Urothelium cell line (cell line): Measurements from ENCODE around the gene AZI2.

Experiments used
- DNase-seq: peaks from one replicate; pipeline ENCODE4 v3.0.0; 2011; ENCODE audit warnings: low spot score, mixed read lengths
- FAIRE-seq: peaks from 2 replicates; lab custom pipeline; 2011; peaks lifted over from hg19 to GRCh38; lab: Jason Lieb, UNC

Gene AZI2

GRCh38 chr3:28348629-28349468 lies at the start of gene AZI2, which contains the start of gene ZCWPW2:
Gene AZI2, minus strand, starts transcription at chr3:28348824. Its CDS starts 8,207 bp downstream, at chr3:28340617.
Gene ZCWPW2, plus strand, starts transcription at chr3:28348721. Its CDS starts 64,348 bp downstream, at chr3:28413069.
- peak; percentile 97 for FAIRE-seq

GRCh38 chr3:28388978-28389377 lies 40.4 kb upstream of the AZI2 start:
- no peak for FAIRE-seq
- DNase-seq: no peak

More at GRCh38 chr3:28348629-28349468, at the start of gene AZI2, which contains the start of gene ZCWPW2:
- peak; percentile 90 for DNase-seq

- DNase-seq (no peak), FAIRE-seq (no peak)
Observed at GRCh38 chr3:28386049-28386448, 37.4 kb upstream of the AZI2 start.

GRCh38 chr3:28376424-28376823 lies 27.8 kb upstream of the AZI2 start:
- DNase-seq: no peak
- no peak for FAIRE-seq

- DNase-seq: no peak
- FAIRE-seq: no peak
Observed at GRCh38 chr3:28349469-28350000, 911 bp upstream of the AZI2 start.

GRCh38 chr3:28348265-28348628 lies 377 bp downstream of the AZI2 start:
- DNase-seq: no peak

GRCh38 chr3:28347374-28348264 lies 1.0 kb downstream of the AZI2 start:
- FAIRE-seq (no peak), DNase-seq (no peak)

More at GRCh38 chr3:28348265-28348628, 377 bp downstream of the AZI2 start:
- FAIRE-seq: no peak

- DNase-seq (no peak), FAIRE-seq (no peak)
Observed at GRCh38 chr3:28345690-28346089, 2.9 kb downstream of the AZI2 start.

- DNase-seq (no peak), FAIRE-seq (no peak)
Observed at GRCh38 chr3:28343144-28343543, 5.5 kb downstream of the AZI2 start.

GRCh38 chr3:28337230-28337629 lies 11.4 kb downstream of the AZI2 start:
- DNase-seq (no peak), FAIRE-seq (no peak)

GRCh38 chr3:28335246-28335645 lies 13.4 kb downstream of the AZI2 start:
- no peak for FAIRE-seq
- no peak for DNase-seq

- no peak for DNase-seq
- no peak for FAIRE-seq
Observed at GRCh38 chr3:28334552-28334951, 14.1 kb downstream of the AZI2 start.

- no peak for DNase-seq
- FAIRE-seq: no peak
Observed at GRCh38 chr3:28328188-28329151, 20.2 kb downstream of the AZI2 start.

GRCh38 chr3:28326458-28326926 lies 22.1 kb downstream of the AZI2 start:
- FAIRE-seq (no peak), DNase-seq (no peak)

- DNase-seq: no peak
- FAIRE-seq: no peak
Observed at GRCh38 chr3:28322464-28322863, 26.2 kb downstream of the AZI2 start.

- no peak for FAIRE-seq
Observed at GRCh38 chr3:28320981-28321380, 27.6 kb downstream of the AZI2 start.

GRCh38 chr3:28317438-28318022 lies 31.1 kb downstream of the AZI2 start:
- DNase-seq: peak; percentile 48
- no peak for FAIRE-seq

More at GRCh38 chr3:28320981-28321380, 27.6 kb downstream of the AZI2 start:
- no peak for DNase-seq

- FAIRE-seq (no peak), DNase-seq (no peak)
Observed at GRCh38 chr3:28316226-28316625, 32.4 kb downstream of the AZI2 start.

- FAIRE-seq (no peak), DNase-seq (no peak)
Observed at GRCh38 chr3:28315711-28316110, 32.9 kb downstream of the AZI2 start.

- FAIRE-seq (no peak), DNase-seq (no peak)
Observed at GRCh38 chr3:28308196-28308595, 40.4 kb downstream of the AZI2 start.
